Measurements from ENCODE around the gene COX8A. TPM values are rescaled to one million over a fixed set of nuclear protein-coding genes. Genes with fewer than 3 reads are reported as not detected.

Gene COX8A
- total RNA-seq, 1 donor from 2014 or later: 212 TPM

- Histone ChIP-seq H3K4me1 (no peaks in the 10 kb centered on the region), H3K27me3 (ENCODE audit: low read depth) (no peaks in the 10 kb centered on the region), H3K9me3 (no peaks in the 10 kb centered on the region), H3K4me3 (no peak overlapping the region), H3K36me3 (no peaks in the 10 kb centered on the region), H3K27ac (no peak overlapping the region)
- DNase-seq (no peak), ATAC-seq (no peak)
- TF ChIP-seq CTCF (IDR thresholded peaks at IDR 0.05): no peak
- intact Hi-C loops (cut with DNase I): no loop called here
Measured at GRCh38 chr11:64014356-64014755, 39.9 kb downstream of the COX8A start.

GRCh38 chr11:64015510-64015909 is 41.1 kb downstream of the COX8A start:
- intact Hi-C loops (cut with DNase I): no loop called here
- no peak for ATAC-seq
- no peak for DNase-seq
- no peak overlapping the region for H3K4me3 ChIP-seq
- no peaks in the 10 kb centered on the region for H3K36me3 ChIP-seq
- no peaks in the 10 kb centered on the region for H3K4me1 ChIP-seq
- no peaks in the 10 kb centered on the region for H3K27me3 ChIP-seq (ENCODE audit: low read depth)
- no peaks in the 10 kb centered on the region for H3K9me3 ChIP-seq
- no peak overlapping the region for H3K27ac ChIP-seq
- no peak for TF ChIP-seq CTCF (IDR thresholded peaks at IDR 0.05)

- TF ChIP-seq CTCF (IDR thresholded peaks at IDR 0.05): no peak
- intact Hi-C loops (cut with DNase I): no loop called here
- H3K27ac ChIP-seq: no peak overlapping the region
- DNase-seq (no peak), ATAC-seq (no peak)
- H3K4me1 ChIP-seq: no peaks in the 10 kb centered on the region
- H3K36me3 ChIP-seq: no peaks in the 10 kb centered on the region
- H3K9me3 ChIP-seq: no peaks in the 10 kb centered on the region
- no peaks in the 10 kb centered on the region for H3K27me3 ChIP-seq (ENCODE audit: low read depth)
- no peak overlapping the region for H3K4me3 ChIP-seq
Measured at GRCh38 chr11:64015935-64016845, 41.8 kb downstream of the COX8A start.

- Histone ChIP-seq H3K4me1 (no peaks in the 10 kb centered on the region), H3K27me3 (ENCODE audit: low read depth) (no peaks in the 10 kb centered on the region), H3K9me3 (no peaks in the 10 kb centered on the region), H3K27ac (no peak overlapping the region), H3K36me3 (no peaks in the 10 kb centered on the region), H3K4me3 (no peak overlapping the region)
- intact Hi-C loops (cut with DNase I): no loop called here
- DNase-seq: no peak
- no peak for TF ChIP-seq CTCF (IDR thresholded peaks at IDR 0.05)
- peak in 1 of 2 donors; percentile 5 for ATAC-seq
Measured at GRCh38 chr11:64017945-64018224, 43.5 kb downstream of the COX8A start.

GRCh38 chr11:64018310-64018709 is 43.9 kb downstream of the COX8A start:
- intact Hi-C loops (cut with DNase I): no loop called here
- no peak overlapping the region for H3K4me3 ChIP-seq
- no peaks in the 10 kb centered on the region for H3K4me1 ChIP-seq
- TF ChIP-seq CTCF (IDR thresholded peaks at IDR 0.05): no peak
- no peaks in the 10 kb centered on the region for H3K9me3 ChIP-seq
- H3K36me3 ChIP-seq: no peaks in the 10 kb centered on the region
- H3K27me3 ChIP-seq (ENCODE audit: low read depth): no peaks in the 10 kb centered on the region
- H3K27ac ChIP-seq: no peak overlapping the region
- ATAC-seq: no peak
- no peak for DNase-seq
